K562 (cell line): ENCODE data around the gene ACSL5. TPM values are rescaled to one million over a fixed set of nuclear protein-coding genes. Genes with fewer than 3 reads are reported as not detected.

ENCODE experiments used
- ARID1B ChIP-seq: fragments of 450-650 bp; IDR thresholded peaks from 2 replicates; pipeline ENCODE4 v1.6.1; 2016; ENCODE audit warnings: antibody characterized with exemption, mild to moderate bottlenecking, inconsistent platforms
- CBFA2T3 ChIP-seq: fragments of 450-650 bp; IDR thresholded peaks from 2 replicates; pipeline ENCODE4 v1.6.1; 2017
- FOXP1 ChIP-seq: sonication (generic); formaldehyde crosslinking; IDR thresholded peaks from 2 replicates; pipeline ENCODE4 v1.8.0; 2022; ENCODE audit warnings: mild to moderate bottlenecking, missing genetic modification reagents
- LEF1 ChIP-seq: fragments of 450-650 bp; IDR thresholded peaks from 2 replicates; pipeline ENCODE4 v1.6.1; 2016; ENCODE audit warnings: mild to moderate bottlenecking
- NFE2 ChIP-seq: IDR thresholded peaks from 2 replicates; pipeline ENCODE4 v1.6.1; 2014; ENCODE audit warnings: antibody characterized with exemption, low read depth
- NFIX ChIP-seq: fragments of 250-450 bp; sonication (Bioruptor Pico); IDR thresholded peaks from 2 replicates; pipeline ENCODE4 v1.4.0; 2020; ENCODE audit warnings: low read depth, mild to moderate bottlenecking, moderate library complexity
- PRPF4 ChIP-seq: fragments of 200-400 bp; formaldehyde crosslinking; IDR thresholded peaks from one replicate; pipeline ENCODE4 v1.6.1; 2017; ENCODE audit warnings: low read length, low read depth, mild to moderate bottlenecking; ENCODE audit not compliant: insufficient read depth, poor library complexity, severe bottlenecking
- SRSF7 ChIP-seq: fragments of 200-400 bp; formaldehyde crosslinking; optimal IDR thresholded peaks from 2 replicates; pipeline ENCODE3; 2017; ENCODE audit warnings: mild to moderate bottlenecking, low read depth, low read length
- ZFX ChIP-seq: sonication (generic); formaldehyde crosslinking; IDR thresholded peaks from 2 replicates; pipeline ENCODE4 v1.8.0; 2022; ENCODE audit warnings: mild to moderate bottlenecking, missing genetic modification reagents, moderate library complexity
- polyA plus RNA-seq, 8 experiments: library from polyadenylated mRNA; depleted of rRNA in 4 of 8; stranded (reverse) in 5 of 8; unstranded in 3 of 8; fragments of >200 nt; fragmentation: Nextera tagmentation in 2 of 8; fragmentation: Illumina TruSeq in 1 of 8; extraction: Ambion mirVana in 2 of 8; extraction: Trizol in 1 of 8; gene quantifications; 2 replicates each; pipeline versions ENCODE4 v1.2.1 to v1.2.3, GENCODE V29; 2011 to 2014; ENCODE audit warnings: inconsistent platforms in 1 of 8, missing spikeins in 1 of 8
- total RNA-seq, 7 experiments: library from RNA; depleted of rRNA in 6 of 7; stranded (reverse); fragments of >200 nt in 6 of 7; fragmentation: Illumina TruSeq in 2 of 7; extraction: Trizol in 2 of 7; gene quantifications; 2 replicates each; pipeline versions ENCODE4 v1.2.1 to v1.2.3, GENCODE V29; 2011 to 2021; ENCODE audit warnings: low replicate concordance in 1 of 7
- TF ChIP-seq, protein P1 (sequence below): fragments of 450-650 bp; IDR thresholded peaks from one replicate; pipeline ENCODE4 v1.6.1; 2018; ENCODE audit warnings: mild to moderate bottlenecking, moderate library complexity; ENCODE audit not compliant: partially characterized antibody
- TF ChIP-seq, protein P2 (sequence below): IDR thresholded peaks from 3 replicates; pipeline ENCODE4 v1.6.1; 2011; ENCODE audit warnings: borderline replicate concordance, mild to moderate bottlenecking; ENCODE audit not compliant: insufficient read length, insufficient read depth
- TF ChIP-seq, protein P3 (sequence below): fragments of 250-450 bp; sonication (Bioruptor Pico); IDR thresholded peaks from 2 replicates; pipeline ENCODE4 v1.8.0; 2021; ENCODE audit warnings: borderline replicate concordance, mild to moderate bottlenecking, moderate library complexity; ENCODE audit not compliant: poor library complexity, severe bottlenecking

ACSL5 gene
- total and polyA plus RNA-seq, 9 of the 15 experiments (the other 6 are each of a cell fraction or from before 2014, with no cell fraction given), result 0.19 to 1.4 (median 0.55) TPM

DNA sequence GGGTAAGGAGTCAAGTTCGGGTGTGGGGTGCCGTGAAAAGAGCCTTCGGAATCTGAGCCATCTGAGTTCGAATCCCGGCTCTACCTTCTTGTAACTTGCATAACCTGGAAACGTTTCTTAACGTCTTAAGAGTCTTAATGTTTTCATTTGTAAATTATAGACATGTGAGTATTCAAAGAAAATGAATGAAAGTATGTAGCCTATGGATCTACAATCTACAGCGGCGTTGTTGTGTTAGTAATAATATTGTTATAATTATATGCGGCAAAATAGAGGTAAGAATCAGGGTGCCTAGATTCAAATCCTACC is 73.7 kb downstream of the ACSL5 start (continued):
- TF ChIP-seq PRPF4, result no peak
- TF ChIP-seq LEF1, result no peak
- no peak for TF ChIP-seq ZFX
- TF ChIP-seq, protein P1, sequence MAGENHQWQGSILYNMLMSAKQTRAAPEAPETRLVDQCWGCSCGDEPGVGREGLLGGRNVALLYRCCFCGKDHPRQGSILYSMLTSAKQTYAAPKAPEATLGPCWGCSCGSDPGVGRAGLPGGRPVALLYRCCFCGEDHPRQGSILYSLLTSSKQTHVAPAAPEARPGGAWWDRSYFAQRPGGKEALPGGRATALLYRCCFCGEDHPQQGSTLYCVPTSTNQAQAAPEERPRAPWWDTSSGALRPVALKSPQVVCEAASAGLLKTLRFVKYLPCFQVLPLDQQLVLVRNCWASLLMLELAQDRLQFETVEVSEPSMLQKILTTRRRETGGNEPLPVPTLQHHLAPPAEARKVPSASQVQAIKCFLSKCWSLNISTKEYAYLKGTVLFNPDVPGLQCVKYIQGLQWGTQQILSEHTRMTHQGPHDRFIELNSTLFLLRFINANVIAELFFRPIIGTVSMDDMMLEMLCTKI, result no peak
- TF ChIP-seq, protein P2, sequence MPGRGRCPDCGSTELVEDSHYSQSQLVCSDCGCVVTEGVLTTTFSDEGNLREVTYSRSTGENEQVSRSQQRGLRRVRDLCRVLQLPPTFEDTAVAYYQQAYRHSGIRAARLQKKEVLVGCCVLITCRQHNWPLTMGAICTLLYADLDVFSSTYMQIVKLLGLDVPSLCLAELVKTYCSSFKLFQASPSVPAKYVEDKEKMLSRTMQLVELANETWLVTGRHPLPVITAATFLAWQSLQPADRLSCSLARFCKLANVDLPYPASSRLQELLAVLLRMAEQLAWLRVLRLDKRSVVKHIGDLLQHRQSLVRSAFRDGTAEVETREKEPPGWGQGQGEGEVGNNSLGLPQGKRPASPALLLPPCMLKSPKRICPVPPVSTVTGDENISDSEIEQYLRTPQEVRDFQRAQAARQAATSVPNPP, result no peak
- TF ChIP-seq ARID1B, result no peak
- TF ChIP-seq, protein P3, sequence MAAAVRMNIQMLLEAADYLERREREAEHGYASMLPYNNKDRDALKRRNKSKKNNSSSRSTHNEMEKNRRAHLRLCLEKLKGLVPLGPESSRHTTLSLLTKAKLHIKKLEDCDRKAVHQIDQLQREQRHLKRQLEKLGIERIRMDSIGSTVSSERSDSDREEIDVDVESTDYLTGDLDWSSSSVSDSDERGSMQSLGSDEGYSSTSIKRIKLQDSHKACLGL (CRISPR knock-in tag), result no peak
- TF ChIP-seq SRSF7, result no peak
- TF ChIP-seq FOXP1 (CRISPR knock-in tag), result no peak
- no peak for TF ChIP-seq NFE2
- TF ChIP-seq CBFA2T3, result no peak
- no peak for TF ChIP-seq NFIX (CRISPR knock-in tag)
